HCT116 (cell line): ENCODE data around the gene TTC8. TPM values are rescaled to one million over a fixed set of nuclear protein-coding genes. Genes with fewer than 3 reads are reported as not detected.
A peak's percentile ranks its signal among the peaks of the same experiment; 100 is the strongest.

Source experiments
- ATAC-seq: fragments of 200-7000 bp; cut with Tn5 transposase; 2 replicates; pipeline ENCODE4 v1.9.1; 2020; ENCODE audit warnings: mild to moderate bottlenecking, moderate library complexity
- BruUV-seq: library from RNA; stranded (reverse); fragments of 400-500 nt; replicated peaks from 2 replicates; lab custom pipeline; 2021; lab: Mats Ljungman, UMichigan
- CTCF ChIA-PET: fragments of 300-600 bp; sonication (Branson Sonifier 250); formaldehyde crosslinking; loops from one replicate; lab custom pipeline; 2021; ENCODE audit warnings: antibody characterized with exemption; lab: Charles Lee
- POLR2A ChIA-PET: fragments of 300-600, 350-600 bp; sonication (Branson Sonifier 250); formaldehyde crosslinking; loops from one replicate; lab custom pipeline; 2021; ENCODE audit warnings: antibody characterized with exemption; lab: Charles Lee
- RAD21 ChIA-PET, 2 experiments: fragments of 300-600 bp; sonication (Branson Sonifier 250); formaldehyde crosslinking; loops; one replicate each; lab custom pipeline; 2023; ENCODE audit warnings: low total read pairs in 2 of 2; ENCODE audit not compliant: uncharacterized antibody in 2 of 2, unreplicated experiment in 2 of 2, low non-redundant PET in 1 of 2; lab: Charles Lee
- DNase-seq: peaks from one replicate; pipeline ENCODE4 v3.0.0-alpha.2; 2010; ENCODE audit warnings: low read depth, low spot score
- H2AFZ ChIP-seq: fragments of 200-600 bp; shearing (Covaris generic), sonication (generic); 2 replicates; pipeline ENCODE4 v1.6.1; 2017; ENCODE audit warnings: low read depth, mixed run types, mixed read lengths, antibody characterized with exemption, low read length; ENCODE audit not compliant: poor library complexity, severe bottlenecking
- H3K27ac ChIP-seq: 2 replicates; pipeline ENCODE4 v1.5.1; 2012; ENCODE audit warnings: low read depth, low read length
- H3K27me3 ChIP-seq: fragments of 200-600 bp; sonication (generic); 2 replicates; pipeline ENCODE4 v1.6.1; 2016; ENCODE audit warnings: mixed run types, low read length, mixed read lengths; ENCODE audit not compliant: insufficient read depth
- H3K36me3 ChIP-seq, 2 experiments: fragments of 200-500 bp in 1 of 2; fragments of 200-600 bp in 1 of 2; sonication (Bioruptor generic) in 1 of 2; sonication (generic) in 1 of 2; 2 replicates each; pipeline versions ENCODE4 v1.5.1 to v1.6.1; 2014 to 2016; ENCODE audit warnings: low read length in 2 of 2, inconsistent platforms in 1 of 2, mixed read lengths in 1 of 2, mixed run types in 1 of 2; ENCODE audit not compliant: insufficient read depth in 2 of 2, control insufficient read depth in 1 of 2
- H3K4me1 ChIP-seq, 2 experiments: fragments of 200-600 bp in 1 of 2; sonication (generic) in 1 of 2; 2 replicates each; pipeline versions ENCODE4 v1.5.1 to v1.6.1; 2012 to 2017; ENCODE audit warnings: low read length in 2 of 2, inconsistent platforms in 1 of 2, mild to moderate bottlenecking in 1 of 2, mixed read lengths in 1 of 2, mixed run types in 1 of 2, moderate library complexity in 1 of 2; ENCODE audit not compliant: insufficient read depth in 2 of 2, control insufficient read depth in 1 of 2
- H3K4me2 ChIP-seq: fragments of 200-600 bp; sonication (generic); 2 replicates; pipeline ENCODE4 v1.6.1; 2017; ENCODE audit warnings: mixed run types, low read length, mixed read lengths
- H3K4me3 ChIP-seq, 2 experiments: fragments of 200-600 bp in 1 of 2; sonication (generic) in 1 of 2; replicated peaks in 1 of 2; 2 replicates each; pipeline ENCODE4 v1.5.1; 2011 to 2016; ENCODE audit warnings: low read length in 2 of 2, control low read depth in 1 of 2, low read depth in 1 of 2, mild to moderate bottlenecking in 1 of 2, mixed read lengths in 1 of 2, mixed run types in 1 of 2
- H3K79me2 ChIP-seq: fragments of 200-600 bp; sonication (generic); 2 replicates; pipeline ENCODE4 v1.6.1; 2017; ENCODE audit warnings: mild to moderate bottlenecking, mixed run types, low read length, moderate library complexity, mixed read lengths; ENCODE audit not compliant: insufficient read depth
- H3K9ac ChIP-seq: fragments of 200-600 bp; sonication (generic); 2 replicates; pipeline ENCODE4 v1.6.1; 2016; ENCODE audit warnings: low read length, mixed read lengths
- H3K9me2 ChIP-seq: fragments of 200-600 bp; sonication (generic), shearing (Covaris generic); 2 replicates; pipeline ENCODE4 v1.6.1; 2017; ENCODE audit warnings: mixed run types, mild to moderate bottlenecking, moderate library complexity; ENCODE audit not compliant: insufficient read depth
- H3K9me3 ChIP-seq, 2 experiments: fragments of 200-500 bp in 1 of 2; fragments of 200-600 bp in 1 of 2; sonication (Bioruptor generic) in 1 of 2; sonication (generic) in 1 of 2; 2 replicates each; pipeline ENCODE4 v1.6.1; 2014 to 2017; ENCODE audit warnings: low read length in 2 of 2, mixed read lengths in 2 of 2, inconsistent platforms in 1 of 2, low read depth in 1 of 2, mild to moderate bottlenecking in 1 of 2, mixed run types in 1 of 2, moderate library complexity in 1 of 2; ENCODE audit not compliant: control insufficient read depth in 1 of 2, insufficient read depth in 1 of 2
- H4K20me1 ChIP-seq: fragments of 200-600 bp; sonication (generic), shearing (Covaris generic); 2 replicates; pipeline ENCODE4 v1.6.1; 2017; ENCODE audit warnings: mixed run types, mild to moderate bottlenecking, moderate library complexity; ENCODE audit not compliant: insufficient read depth
- CTCF ChIP-seq, 3 experiments: fragments of 200-600 bp in 1 of 3; sonication (generic) in 1 of 3; IDR thresholded peaks in 2 of 3; conservative IDR thresholded peaks in 1 of 3; 2 replicates each; pipeline ENCODE4 v1.5.1; 2012 to 2017; ENCODE audit warnings: low read depth in 2 of 3, low read length in 2 of 3, antibody characterized with exemption in 1 of 3, borderline replicate concordance in 1 of 3, control low read depth in 1 of 3, mild to moderate bottlenecking in 1 of 3, mixed read lengths in 1 of 3, mixed run types in 1 of 3, moderate library complexity in 1 of 3; ENCODE audit not compliant: insufficient read depth in 1 of 3
- FOSL1 ChIP-seq: IDR thresholded peaks from 2 replicates; pipeline ENCODE4 v1.6.1; 2012; ENCODE audit warnings: low read depth
- RAD21 ChIP-seq: IDR thresholded peaks from 2 replicates; pipeline ENCODE4 v1.6.1; 2012; ENCODE audit warnings: low read depth, mild to moderate bottlenecking
- intact Hi-C: fragments of 100-400 bp; cut with micrococcal nuclease; formaldehyde crosslinking; loops from 2 replicates; pipeline ENCODE4 v1.10.0; 2022
- total RNA-seq: library from RNA; stranded (reverse); gene quantifications from one replicate; pipeline ENCODE4 v1.2.1, GENCODE V29; 2021; ENCODE audit not compliant: unreplicated experiment

Gene TTC8
- total RNA-seq, 1 experiment from 2014 or later = 21.4 TPM

DNA sequence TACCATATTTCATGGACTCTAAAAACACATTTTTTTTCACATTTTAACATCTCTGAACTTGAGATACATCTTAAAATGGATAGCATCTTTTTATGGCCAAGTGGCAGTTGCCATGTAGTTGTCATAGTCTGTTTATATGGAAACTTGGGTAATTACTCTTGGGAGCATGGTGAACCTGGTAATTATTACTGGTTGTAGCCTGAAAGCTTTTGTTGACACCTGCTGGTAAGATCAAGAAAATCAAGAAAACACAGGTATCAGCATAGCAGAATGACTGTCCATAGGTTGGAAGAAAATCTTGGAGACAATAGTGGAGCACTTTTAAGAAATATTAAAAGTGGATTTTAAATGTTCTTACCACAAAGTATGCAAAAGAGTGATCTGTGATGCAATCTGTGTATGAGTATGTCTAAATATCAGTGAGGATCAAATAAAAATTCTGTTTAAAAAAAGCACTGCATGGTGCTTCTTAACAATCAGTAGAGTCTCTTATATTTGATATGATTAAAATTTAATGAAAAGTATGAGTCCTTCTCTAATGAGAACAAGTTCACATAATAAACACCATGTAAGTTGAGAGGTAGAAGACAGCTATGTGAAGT lies 44.2 kb downstream of the TTC8 start:
- ATAC-seq (peak; percentile 82), DNase-seq (peak; percentile 24)
- intact Hi-C loops = loop anchor here (1.0 to 2.0 kb wide), 2 partner anchors 201 to 376 kb away; no protein-coding TSS in a partner anchor

More for the DNA sequence above, 44.2 kb downstream of the TTC8 start:
- Histone ChIP-seq H3K27me3 (no peaks in the 10 kb centered on the region), H3K27ac (no peak overlapping the region)
- no TSS peak for BruUV-seq
- TF ChIP-seq CTCF (IDR thresholded peaks at IDR 0.05 in 2 of 3, conservative IDR thresholded peaks at IDR 0.05 in 1 of 3; ENCODE audit: borderline replicate concordance in 1 of 3, insufficient read depth in 1 of 3, low read depth in 2 of 3, low read length in 2 of 3) = peak; percentile 42 to 62 (median 59); a peak in 4 of 6 replicates
- peak; percentile 77 for TF ChIP-seq RAD21
- TF ChIP-seq FOSL1 = no peak
- TF ChIP-seq, all 23 proteins: peak for 2
- Histone ChIP-seq H3K9ac (no peak overlapping the region), H3K4me2 (no peak overlapping the region), H3K9me2 (no peaks in the 10 kb centered on the region), H3K79me2 (no peaks in the 10 kb centered on the region), H3K4me3 (no peak overlapping the region), H3K9me3 (no peaks in the 10 kb centered on the region), H3K36me3 (0 out of 4 replicates have a peak, but pooled peaks cover 0 to 3% of the 10 kb centered on the region in 2 experiments), H3K4me1 (no peaks in the 10 kb centered on the region), H2AFZ (no peak overlapping the region), H4K20me1 (no peaks in the 10 kb centered on the region)
- CTCF ChIA-PET = interaction anchor here (0.9 to 2.4 kb wide), 3 partner anchors 12 to 201 kb away, joined by 3 to 18 read pairs (median 3); no protein-coding TSS in a partner anchor
- POLR2A ChIA-PET = no interaction called here
- RAD21 ChIA-PET = interaction anchor here (0.7 to 1.4 kb wide), 3 partner anchors 201 to 1062 kb away, joined by 3 to 5 read pairs (median 4); no protein-coding TSS in a partner anchor
